DMS53 (cell line): ENCODE measurements around the gene VASH2.

Experiments
- DNase-seq: peaks from one replicate; lab custom pipeline; 2025; lab: John Stamatoyannopoulos, UW

VASH2 gene

GRCh38 chr1:212930986-212931678, 19.2 kb upstream of the VASH2 start:
- peak; percentile 83 for DNase-seq

- no peak for DNase-seq
Observed at GRCh38 chr1:212933815-212934471, 16.4 kb upstream of the VASH2 start.

GRCh38 chr1:212935387-212935981, 14.9 kb upstream of the VASH2 start:
- no peak for DNase-seq

DNA sequence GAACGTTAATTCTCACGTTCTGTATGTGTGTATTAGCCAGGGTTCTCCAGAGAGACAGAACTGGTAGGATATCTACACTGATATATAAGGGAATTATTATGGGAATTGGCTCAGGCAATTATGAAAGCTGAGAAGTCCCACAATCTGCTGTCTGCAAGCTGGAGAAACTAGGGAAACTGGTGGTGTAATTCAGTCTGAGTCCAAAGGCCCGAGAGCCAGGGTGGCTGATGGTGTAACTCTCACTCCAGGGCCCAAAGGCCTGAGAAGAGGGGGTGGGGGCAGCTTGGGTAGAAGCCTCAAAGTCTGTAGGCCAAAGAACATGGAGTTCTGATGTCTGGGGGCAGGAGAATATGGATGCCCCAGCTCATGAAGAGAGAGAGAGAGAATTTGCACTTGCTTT, 13.3 kb upstream of the VASH2 start:
- DNase-seq: no peak

DNA sequence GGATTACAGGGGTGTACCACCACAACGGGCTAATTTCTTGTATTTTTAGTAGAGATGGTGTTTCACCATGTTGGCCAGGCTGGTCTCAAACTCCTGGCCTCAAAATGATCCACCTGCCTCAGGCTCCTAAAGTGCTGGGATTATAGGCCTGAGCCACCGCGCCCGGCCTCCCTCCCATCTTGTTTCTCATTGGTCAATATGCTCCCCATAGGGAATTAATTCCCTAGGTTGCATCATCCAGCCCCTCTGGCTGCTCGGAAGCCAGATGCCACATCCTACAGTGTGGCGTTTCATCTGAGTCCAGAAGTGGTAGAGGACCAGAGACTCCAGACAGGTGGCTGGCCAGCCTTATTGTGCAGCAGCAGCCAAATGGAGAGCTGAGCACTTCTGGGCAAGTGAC, 11.5 kb upstream of the VASH2 start:
- DNase-seq: no peak

GRCh38 chr1:212941452-212941851, 8.9 kb upstream of the VASH2 start:
- no peak for DNase-seq

- DNase-seq: no peak
Observed at GRCh38 chr1:212942679-212943392, 7.5 kb upstream of the VASH2 start.

DNA sequence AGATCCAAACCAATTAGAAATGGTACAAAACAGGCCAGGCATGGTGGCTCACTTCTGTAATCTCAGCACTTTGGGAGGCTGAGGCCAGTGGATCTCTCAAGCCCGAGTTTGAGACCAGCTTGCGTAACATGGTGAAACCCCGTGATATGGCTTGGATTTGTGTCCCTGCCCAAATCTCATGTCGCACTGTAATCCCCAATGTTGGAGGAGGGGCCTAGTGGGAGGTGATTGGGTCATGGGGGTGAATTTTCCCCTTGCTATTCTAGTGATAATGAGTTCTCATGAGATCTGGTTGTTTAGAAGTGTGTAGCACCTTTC, 7.0 kb upstream of the VASH2 start:
- DNase-seq: no peak

- DNase-seq: no peak
Observed at GRCh38 chr1:212944229-212944901, 6.0 kb upstream of the VASH2 start.

DNA sequence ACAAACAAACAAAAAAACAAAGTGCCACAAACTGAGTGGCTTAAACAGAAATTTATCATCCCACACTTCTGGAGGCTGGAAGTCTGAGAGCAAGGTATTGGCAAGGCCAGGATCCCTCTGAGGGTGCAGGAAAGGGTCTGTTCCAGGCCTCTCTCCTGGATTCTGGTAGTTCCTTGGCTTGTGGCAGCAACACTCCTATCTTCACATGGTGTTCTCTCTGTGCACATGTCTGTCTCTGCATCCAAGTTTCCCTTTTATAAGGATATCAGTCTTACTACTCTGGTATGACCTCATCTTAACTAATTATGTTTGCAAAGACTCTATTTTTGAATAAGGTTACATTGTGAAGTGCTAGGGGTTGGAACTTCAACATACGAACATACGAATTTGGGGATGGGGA, 5.3 kb upstream of the VASH2 start:
- no peak for DNase-seq

- no peak for DNase-seq
Observed at GRCh38 chr1:212945463-212946160, 4.7 kb upstream of the VASH2 start.

- DNase-seq: no peak
Observed at GRCh38 chr1:212946872-212947271, 3.5 kb upstream of the VASH2 start.

GRCh38 chr1:212949771-212950170, 570 bp upstream of the VASH2 start:
- DNase-seq: no peak

- DNase-seq: peak; percentile 59
Observed at GRCh38 chr1:212951126-212951946, 995 bp downstream of the VASH2 start.

DNA sequence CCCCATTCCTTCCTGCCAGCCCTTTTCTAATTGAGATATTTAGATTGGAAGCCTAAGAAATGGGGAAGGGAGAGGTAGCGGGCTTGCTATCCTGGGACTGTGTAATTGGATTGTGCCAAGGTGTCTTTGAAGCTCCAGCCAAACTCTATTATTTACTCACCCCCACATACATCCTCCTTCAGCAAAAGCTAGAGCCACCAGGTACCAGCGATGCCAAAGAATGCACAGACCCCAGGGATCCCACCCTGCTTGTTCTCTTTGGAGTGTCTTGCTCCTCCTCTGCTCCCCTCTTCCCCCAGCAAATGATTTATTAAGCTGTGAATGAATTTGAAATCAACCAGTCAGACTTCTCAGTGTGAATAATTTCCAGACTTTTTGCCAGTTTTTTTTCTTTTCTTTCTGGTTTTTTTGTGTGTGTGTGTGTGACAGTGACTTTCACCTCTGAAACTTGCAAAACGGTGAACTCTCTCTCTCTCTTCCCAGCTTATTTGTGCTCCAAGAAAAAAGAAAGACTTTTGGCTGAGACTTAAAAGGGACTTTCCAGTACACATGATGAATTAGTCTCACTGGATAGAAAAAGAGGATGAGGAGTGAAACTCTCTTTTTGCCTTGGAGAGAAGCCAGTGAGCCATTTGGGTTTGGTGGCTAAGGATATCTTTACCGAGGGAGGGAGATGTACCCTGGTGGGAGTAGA, 1.8 kb downstream of the VASH2 start:
- DNase-seq: no peak

- DNase-seq: no peak
Observed at GRCh38 chr1:212952641-212952976, 2.3 kb downstream of the VASH2 start.

DNA sequence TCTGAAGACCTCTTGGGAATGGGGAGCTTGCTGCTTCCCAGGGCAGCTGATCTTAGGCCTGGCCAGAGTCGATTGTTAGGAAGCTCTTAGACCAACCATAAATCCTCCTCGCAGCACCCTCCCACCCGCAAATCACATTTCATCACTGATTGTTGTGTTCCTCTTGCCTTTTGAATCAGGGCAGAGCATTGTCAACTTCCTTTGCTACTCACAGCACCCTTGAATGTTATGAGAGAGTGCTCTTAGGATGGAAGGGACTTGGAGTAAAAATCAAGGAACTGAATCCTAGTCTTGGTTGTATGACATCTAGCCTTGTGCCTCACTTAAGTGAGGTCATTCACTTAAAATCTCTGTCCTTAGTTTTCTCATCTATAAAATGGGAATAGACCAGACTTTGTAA, 3.0 kb downstream of the VASH2 start:
- DNase-seq: no peak

DNA sequence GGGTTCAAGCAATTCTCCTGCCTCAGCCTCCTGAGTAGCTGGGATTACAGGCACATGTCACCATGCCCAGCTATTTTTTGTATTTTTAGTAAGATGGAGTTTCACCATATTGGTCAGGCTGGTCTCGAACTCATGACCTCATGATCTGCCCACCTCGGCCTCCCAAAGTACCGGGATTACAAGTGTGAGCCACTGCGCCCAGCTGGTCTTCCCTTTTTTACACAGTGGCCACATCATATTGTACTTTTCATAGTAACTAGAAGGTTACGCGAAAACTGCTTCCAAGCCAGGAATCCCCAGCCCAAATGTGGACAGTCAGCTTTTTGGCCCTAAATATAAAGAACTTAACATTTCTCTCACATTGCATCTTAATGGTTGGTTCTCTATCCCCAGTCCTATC, 4.2 kb downstream of the VASH2 start:
- DNase-seq: no peak

DNA sequence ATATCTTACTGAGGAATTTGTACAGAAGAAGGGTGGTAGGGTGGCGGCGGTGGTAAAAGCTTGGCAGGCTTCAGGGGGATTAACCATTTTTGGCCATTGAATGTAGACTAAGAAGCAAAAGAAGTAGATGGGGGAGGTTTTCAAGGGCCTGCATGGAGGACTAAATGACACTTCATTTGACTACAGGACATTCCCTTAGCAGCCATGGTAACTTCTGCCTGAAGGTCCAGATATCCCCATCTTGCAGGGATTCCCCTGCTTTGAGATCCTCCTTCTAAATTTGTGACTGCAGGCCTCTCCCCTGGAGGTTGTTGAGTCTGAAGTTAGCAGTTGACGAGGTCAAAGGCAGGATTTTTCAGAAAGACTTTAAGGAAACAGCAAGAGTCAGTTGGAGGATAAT, 4.8 kb downstream of the VASH2 start:
- DNase-seq: no peak

DNA sequence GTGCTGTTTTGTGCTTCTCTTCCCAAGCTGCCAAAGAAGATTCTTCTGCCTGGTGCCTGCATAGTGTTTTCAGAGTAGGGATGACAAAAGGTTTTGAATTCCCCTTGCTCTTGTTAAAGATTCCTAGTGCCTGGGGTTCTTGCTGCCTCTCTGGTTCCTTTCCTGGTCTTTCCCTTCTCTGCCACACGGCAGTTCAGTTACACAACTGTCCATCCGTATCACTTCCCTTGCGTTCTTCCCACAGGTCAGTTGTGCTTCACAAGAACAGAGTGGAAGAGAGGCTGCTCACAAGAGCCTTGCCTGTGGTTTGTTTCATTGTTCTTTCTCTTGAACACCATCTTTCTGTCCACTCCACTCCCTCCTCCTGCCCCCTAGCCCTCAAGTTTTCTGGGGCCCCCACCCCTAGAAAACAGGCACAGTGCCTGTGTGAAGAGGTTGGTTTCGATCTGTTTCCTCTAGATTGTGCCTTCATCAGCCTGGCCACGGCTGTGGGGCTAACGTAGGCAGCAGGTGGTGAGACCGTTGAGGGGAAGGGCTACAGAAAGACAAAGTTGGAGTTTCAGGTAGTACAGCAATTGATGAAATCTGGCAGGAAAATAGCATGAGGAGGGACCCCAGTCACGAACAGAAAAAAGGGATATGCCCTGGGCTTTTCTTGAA, 5.8 kb downstream of the VASH2 start:
- DNase-seq: no peak
